Suprapubic skin (tissue), 4 donors: ENCODE results near the gene FRY.

Source experiments
- CTCF ChIP-seq, 2 donors: fragments of 200-600 bp in 1 of 2; fragments of 450-650 bp in 1 of 2; sonication (generic) in 1 of 2; IDR thresholded peaks; one replicate each; pipeline ENCODE4 v1.5.1; 2016 to 2019; ENCODE audit warnings: antibody characterized with exemption in 2 of 2, mild to moderate bottlenecking in 1 of 2, moderate library complexity in 1 of 2
- EP300 ChIP-seq: sonication (generic); formaldehyde crosslinking; IDR thresholded peaks from one replicate; pipeline ENCODE4 v1.6.1; 2017; ENCODE audit warnings: antibody characterized with exemption
- POLR2A ChIP-seq, 2 donors: fragments of 450-650 bp; IDR thresholded peaks; one replicate each; pipeline ENCODE4 v1.6.1; 2017; ENCODE audit warnings: antibody characterized with exemption in 2 of 2, mild to moderate bottlenecking in 2 of 2, moderate library complexity in 2 of 2
- POLR2AphosphoS5 ChIP-seq, 3 donors: sonication (generic); formaldehyde crosslinking; IDR thresholded peaks; one replicate each; pipeline ENCODE4 v1.6.1; 2017; ENCODE audit warnings: antibody characterized with exemption in 3 of 3

- no peak for TF ChIP-seq CTCF (IDR thresholded peaks at IDR 0.05)
- TF ChIP-seq POLR2AphosphoS5 (IDR thresholded peaks at IDR 0.05): no peak
- no peak for TF ChIP-seq POLR2A (IDR thresholded peaks at IDR 0.05)
- no peak for TF ChIP-seq EP300
Measured at GRCh38 chr13:32202268-32202667, 170.7 kb downstream of the FRY start.
